Mucosa of stomach (tissue), 1 donor: ENCODE measurements around the gene KEL.

Experiments
- H3K27me3 ChIP-seq: one replicate; pipeline ENCODE4 v1.7.0; 2013; ENCODE audit warnings: mild to moderate bottlenecking, low read length; ENCODE audit not compliant: control insufficient read depth, insufficient read depth
- H3K36me3 ChIP-seq: one replicate; pipeline ENCODE4 v1.7.0; 2013; ENCODE audit warnings: low read length; ENCODE audit not compliant: control insufficient read depth, insufficient read depth
- H3K4me1 ChIP-seq: one replicate; pipeline ENCODE4 v1.7.0; 2013; ENCODE audit warnings: mild to moderate bottlenecking, low read length; ENCODE audit not compliant: control insufficient read depth, insufficient read depth
- H3K4me3 ChIP-seq: one replicate; pipeline ENCODE4 v1.7.0; 2013; ENCODE audit warnings: low read length
- H3K9ac ChIP-seq: one replicate; pipeline ENCODE4 v1.7.0; 2013; ENCODE audit warnings: mild to moderate bottlenecking, low read length, moderate library complexity
- H3K9me3 ChIP-seq: one replicate; pipeline ENCODE4 v1.7.0; 2013; ENCODE audit warnings: mild to moderate bottlenecking, low read length, moderate library complexity; ENCODE audit not compliant: control insufficient read depth
- donor health status: Pancreatic carcinoma.

Gene KEL

GRCh38 chr7:142917447-142917846 lies 44.7 kb downstream of the KEL start:
- no peak overlapping the region for H3K4me3 ChIP-seq
- no peaks in the 10 kb centered on the region for H3K36me3 ChIP-seq
- H3K27me3 ChIP-seq = no peaks in the 10 kb centered on the region
- peaks cover 21% of the 10 kb centered on the region for H3K4me1 ChIP-seq
- H3K9me3 ChIP-seq = no peaks in the 10 kb centered on the region
- H3K9ac ChIP-seq = no peak overlapping the region

- peaks cover 21% of the 10 kb centered on the region for H3K4me1 ChIP-seq
- no peak overlapping the region for H3K4me3 ChIP-seq
- no peak overlapping the region for H3K9ac ChIP-seq
- no peaks in the 10 kb centered on the region for H3K36me3 ChIP-seq
- H3K27me3 ChIP-seq = no peaks in the 10 kb centered on the region
- no peaks in the 10 kb centered on the region for H3K9me3 ChIP-seq
Observed at GRCh38 chr7:142916508-142916907, 45.7 kb downstream of the KEL start.

GRCh38 chr7:142915315-142915714 lies 46.8 kb downstream of the KEL start:
- H3K36me3 ChIP-seq = no peaks in the 10 kb centered on the region
- peaks cover 27% of the 10 kb centered on the region for H3K4me1 ChIP-seq
- no peaks in the 10 kb centered on the region for H3K27me3 ChIP-seq
- H3K9me3 ChIP-seq = no peaks in the 10 kb centered on the region
- H3K4me3 ChIP-seq = no peak overlapping the region
- H3K9ac ChIP-seq = no peak overlapping the region

- no peak overlapping the region for H3K9ac ChIP-seq
- H3K4me3 ChIP-seq = no peak overlapping the region
- peaks cover 35% of the 10 kb centered on the region for H3K4me1 ChIP-seq
Observed at GRCh38 chr7:142914121-142914520, 48.0 kb downstream of the KEL start.

GRCh38 chr7:142913566-142913965 lies 48.6 kb downstream of the KEL start:
- no peak overlapping the region for H3K9ac ChIP-seq
- no peaks in the 10 kb centered on the region for H3K36me3 ChIP-seq
- no peaks in the 10 kb centered on the region for H3K27me3 ChIP-seq
- H3K9me3 ChIP-seq = no peaks in the 10 kb centered on the region
- peaks cover 40% of the 10 kb centered on the region for H3K4me1 ChIP-seq
- no peak overlapping the region for H3K4me3 ChIP-seq

More at GRCh38 chr7:142914121-142914520, 48.0 kb downstream of the KEL start:
- H3K27me3 ChIP-seq = no peaks in the 10 kb centered on the region
- no peaks in the 10 kb centered on the region for H3K36me3 ChIP-seq
- H3K9me3 ChIP-seq = no peaks in the 10 kb centered on the region

GRCh38 chr7:142913051-142913450 lies 49.1 kb downstream of the KEL start:
- no peaks in the 10 kb centered on the region for H3K36me3 ChIP-seq
- no peaks in the 10 kb centered on the region for H3K27me3 ChIP-seq
- peaks cover 45% of the 10 kb centered on the region for H3K4me1 ChIP-seq
- H3K9me3 ChIP-seq = no peaks in the 10 kb centered on the region
- no peak overlapping the region for H3K9ac ChIP-seq
- H3K4me3 ChIP-seq = no peak overlapping the region

GRCh38 chr7:142910481-142910880 lies 51.7 kb downstream of the KEL start:
- Histone ChIP-seq H3K9ac (no peak overlapping the region), H3K9me3 (no peaks in the 10 kb centered on the region), H3K36me3 (no peaks in the 10 kb centered on the region), H3K4me3 (no peak overlapping the region), H3K4me1 (peaks cover 45% of the 10 kb centered on the region), H3K27me3 (no peaks in the 10 kb centered on the region)

GRCh38 chr7:142910031-142910433 lies 52.1 kb downstream of the KEL start:
- H3K9ac ChIP-seq = no peak overlapping the region
- no peak overlapping the region for H3K4me3 ChIP-seq
- no peaks in the 10 kb centered on the region for H3K9me3 ChIP-seq
- H3K27me3 ChIP-seq = no peaks in the 10 kb centered on the region
- H3K4me1 ChIP-seq = peaks cover 45% of the 10 kb centered on the region
- H3K36me3 ChIP-seq = no peaks in the 10 kb centered on the region

- Histone ChIP-seq H3K4me3 (no peak overlapping the region), H3K4me1 (peaks cover 40% of the 10 kb centered on the region), H3K9ac (no peak overlapping the region), H3K36me3 (no peaks in the 10 kb centered on the region), H3K27me3 (no peaks in the 10 kb centered on the region), H3K9me3 (peaks cover 4% of the 10 kb centered on the region)
Observed at GRCh38 chr7:142908921-142909890, 53.0 kb downstream of the KEL start.

GRCh38 chr7:142908290-142908689 lies 53.9 kb downstream of the KEL start:
- H3K9me3 ChIP-seq = peaks cover 4% of the 10 kb centered on the region
- H3K36me3 ChIP-seq = no peaks in the 10 kb centered on the region
- no peak overlapping the region for H3K4me3 ChIP-seq
- H3K4me1 ChIP-seq = peaks cover 31% of the 10 kb centered on the region
- no peak overlapping the region for H3K9ac ChIP-seq
- H3K27me3 ChIP-seq = no peaks in the 10 kb centered on the region

GRCh38 chr7:142906643-142907042 lies 55.5 kb downstream of the KEL start:
- H3K27me3 ChIP-seq = no peaks in the 10 kb centered on the region
- H3K9me3 ChIP-seq = peaks cover 4% of the 10 kb centered on the region
- H3K36me3 ChIP-seq = no peaks in the 10 kb centered on the region
- no peak overlapping the region for H3K4me3 ChIP-seq
- H3K4me1 ChIP-seq = peaks cover 25% of the 10 kb centered on the region
- H3K9ac ChIP-seq = no peak overlapping the region

- Histone ChIP-seq H3K36me3 (no peaks in the 10 kb centered on the region), H3K9me3 (peaks cover 4% of the 10 kb centered on the region), H3K4me1 (peaks cover 23% of the 10 kb centered on the region), H3K27me3 (no peaks in the 10 kb centered on the region), H3K4me3 (no peak overlapping the region), H3K9ac (no peak overlapping the region)
Observed at GRCh38 chr7:142905759-142906158, 56.4 kb downstream of the KEL start.
